Astrocyte (in vitro differentiated cells and primary cell): Measurements from ENCODE around the gene TRPM6. TPM values are rescaled to one million over a fixed set of nuclear protein-coding genes. Genes with fewer than 3 reads are reported as not detected.

Experiments
- DNase-seq: peaks from one replicate; pipeline ENCODE4 v3.0.0-alpha.2; 2010; ENCODE audit warnings: low read depth
- FAIRE-seq: peaks from 2 replicates; lab custom pipeline; 2011; peaks lifted over from hg19 to GRCh38; lab: Jason Lieb, UNC
- H2AFZ ChIP-seq: 2 replicates; pipeline ENCODE4 v1.6.0; 2012; ENCODE audit warnings: low read depth, low read length, inconsistent platforms
- H3K27ac ChIP-seq: 2 replicates; pipeline ENCODE4 v1.5.1; 2011; ENCODE audit warnings: low read depth, low read length, inconsistent platforms
- H3K27me3 ChIP-seq: 2 replicates; pipeline ENCODE4 v1.6.0; 2011; ENCODE audit warnings: low read length, inconsistent platforms; ENCODE audit not compliant: insufficient read depth
- H3K36me3 ChIP-seq: 2 replicates; pipeline ENCODE4 v1.5.1; 2011; ENCODE audit warnings: low read length, inconsistent platforms; ENCODE audit not compliant: insufficient read depth
- H3K4me1 ChIP-seq: 2 replicates; pipeline ENCODE4 v1.5.1; 2011; ENCODE audit warnings: low read length, inconsistent platforms; ENCODE audit not compliant: insufficient read depth
- H3K4me2 ChIP-seq: 2 replicates; pipeline ENCODE4 v1.6.0; 2012; ENCODE audit warnings: low read length, inconsistent platforms
- H3K4me3 ChIP-seq: 2 replicates; pipeline ENCODE4 v1.5.1; 2011; ENCODE audit warnings: low read depth, mild to moderate bottlenecking, low read length, inconsistent platforms; ENCODE audit not compliant: insufficient read depth
- H3K79me2 ChIP-seq: 2 replicates; pipeline ENCODE4 v1.6.0; 2012; ENCODE audit warnings: mild to moderate bottlenecking, low read length, inconsistent platforms; ENCODE audit not compliant: insufficient read depth
- H3K9ac ChIP-seq: 2 replicates; pipeline ENCODE4 v1.6.0; 2012; ENCODE audit warnings: mild to moderate bottlenecking, low read length, inconsistent platforms
- H3K9me3 ChIP-seq: 2 replicates; pipeline ENCODE4 v1.5.1; 2012; ENCODE audit warnings: low read depth, mild to moderate bottlenecking, low read length, inconsistent platforms; ENCODE audit not compliant: insufficient read depth
- H4K20me1 ChIP-seq: 2 replicates; pipeline ENCODE4 v1.6.0; 2012; ENCODE audit warnings: low read length, inconsistent platforms; ENCODE audit not compliant: insufficient read depth
- H3K27ac Mint-ChIP-seq: one replicate; pipeline ENCODE4 v1.8.0; 2021; ENCODE audit warnings: mild to moderate bottlenecking, mixed read lengths; ENCODE audit not compliant: unreplicated experiment
- H3K27me3 Mint-ChIP-seq: one replicate; pipeline ENCODE4 v1.8.0; 2021; ENCODE audit warnings: low read depth, mixed read lengths; ENCODE audit not compliant: unreplicated experiment
- H3K36me3 Mint-ChIP-seq: one replicate; pipeline ENCODE4 v1.8.0; 2021; ENCODE audit warnings: low read depth, mixed read lengths; ENCODE audit not compliant: unreplicated experiment
- H3K4me1 Mint-ChIP-seq: one replicate; pipeline ENCODE4 v1.8.0; 2021; ENCODE audit warnings: low read depth, mixed read lengths; ENCODE audit not compliant: unreplicated experiment
- H3K4me3 Mint-ChIP-seq: one replicate; pipeline ENCODE4 v1.8.0; 2021; ENCODE audit warnings: mild to moderate bottlenecking, moderate library complexity, mixed read lengths; ENCODE audit not compliant: unreplicated experiment
- H3K9me3 Mint-ChIP-seq: one replicate; pipeline ENCODE4 v1.8.0; 2021; ENCODE audit warnings: mild to moderate bottlenecking, mixed read lengths; ENCODE audit not compliant: unreplicated experiment
- EZH2 ChIP-seq: IDR thresholded peaks from 2 replicates; pipeline ENCODE4 v1.6.1; 2012; ENCODE audit warnings: mild to moderate bottlenecking, low read length, inconsistent platforms; ENCODE audit not compliant: insufficient read depth
- total RNA-seq: library from RNA; stranded (reverse); gene quantifications from 2 replicates; pipeline ENCODE4 v1.2.1, GENCODE V29; 2021
- TF ChIP-seq, protein P1 (sequence below): IDR thresholded peaks from 2 replicates; pipeline ENCODE4 v1.5.1; 2011; ENCODE audit warnings: low read depth, mild to moderate bottlenecking, inconsistent platforms, low read length, moderate library complexity; ENCODE audit not compliant: insufficient read depth

The TRPM6 gene
- total RNA-seq, 1 donor from 2014 or later, result 0.27 TPM

DNA sequence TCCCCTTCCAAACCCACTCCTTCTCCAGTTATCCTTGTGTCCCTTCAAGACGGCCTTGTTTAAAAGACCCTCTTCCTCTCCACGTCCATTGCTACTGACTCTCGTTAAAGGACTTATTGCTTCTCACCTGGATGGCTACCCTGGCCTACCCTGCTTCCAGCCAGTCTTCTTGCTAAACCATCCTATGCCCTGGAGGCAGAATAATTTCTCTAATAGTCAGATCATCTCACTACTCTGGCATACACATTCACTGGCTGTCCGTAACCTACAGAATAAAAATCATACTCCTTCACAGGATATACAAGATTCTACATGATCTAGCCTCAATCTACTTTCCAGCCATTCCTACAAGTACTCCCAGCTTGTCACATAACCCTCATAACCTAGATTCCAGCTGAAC is 92.6 kb downstream of the TRPM6 start:
- TF ChIP-seq, protein P1, sequence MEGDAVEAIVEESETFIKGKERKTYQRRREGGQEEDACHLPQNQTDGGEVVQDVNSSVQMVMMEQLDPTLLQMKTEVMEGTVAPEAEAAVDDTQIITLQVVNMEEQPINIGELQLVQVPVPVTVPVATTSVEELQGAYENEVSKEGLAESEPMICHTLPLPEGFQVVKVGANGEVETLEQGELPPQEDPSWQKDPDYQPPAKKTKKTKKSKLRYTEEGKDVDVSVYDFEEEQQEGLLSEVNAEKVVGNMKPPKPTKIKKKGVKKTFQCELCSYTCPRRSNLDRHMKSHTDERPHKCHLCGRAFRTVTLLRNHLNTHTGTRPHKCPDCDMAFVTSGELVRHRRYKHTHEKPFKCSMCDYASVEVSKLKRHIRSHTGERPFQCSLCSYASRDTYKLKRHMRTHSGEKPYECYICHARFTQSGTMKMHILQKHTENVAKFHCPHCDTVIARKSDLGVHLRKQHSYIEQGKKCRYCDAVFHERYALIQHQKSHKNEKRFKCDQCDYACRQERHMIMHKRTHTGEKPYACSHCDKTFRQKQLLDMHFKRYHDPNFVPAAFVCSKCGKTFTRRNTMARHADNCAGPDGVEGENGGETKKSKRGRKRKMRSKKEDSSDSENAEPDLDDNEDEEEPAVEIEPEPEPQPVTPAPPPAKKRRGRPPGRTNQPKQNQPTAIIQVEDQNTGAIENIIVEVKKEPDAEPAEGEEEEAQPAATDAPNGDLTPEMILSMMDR, result no peak
- TF ChIP-seq EZH2, result no peak
- Histone ChIP-seq H3K36me3 (no peaks in the 10 kb centered on the region), H3K4me2 (no peak overlapping the region), H3K79me2 (no peaks in the 10 kb centered on the region), H3K27ac (no peak overlapping the region), H3K9me3 (no peaks in the 10 kb centered on the region), H3K4me3 (no peak overlapping the region), H3K27me3 (no peaks in the 10 kb centered on the region), H2AFZ (no peak overlapping the region), H4K20me1 (no peaks in the 10 kb centered on the region), H3K9ac (no peak overlapping the region), H3K4me1 (no peaks in the 10 kb centered on the region)
- DNase-seq, result no peak
- Mint-ChIP-seq H3K36me3 (no peaks in the 10 kb centered on the region), H3K9me3 (no peaks in the 10 kb centered on the region), H3K4me3 (no peak overlapping the region), H3K27me3 (no peaks in the 10 kb centered on the region), H3K27ac (no peak overlapping the region), H3K4me1 (no peaks in the 10 kb centered on the region)
- FAIRE-seq, result no peak

DNA sequence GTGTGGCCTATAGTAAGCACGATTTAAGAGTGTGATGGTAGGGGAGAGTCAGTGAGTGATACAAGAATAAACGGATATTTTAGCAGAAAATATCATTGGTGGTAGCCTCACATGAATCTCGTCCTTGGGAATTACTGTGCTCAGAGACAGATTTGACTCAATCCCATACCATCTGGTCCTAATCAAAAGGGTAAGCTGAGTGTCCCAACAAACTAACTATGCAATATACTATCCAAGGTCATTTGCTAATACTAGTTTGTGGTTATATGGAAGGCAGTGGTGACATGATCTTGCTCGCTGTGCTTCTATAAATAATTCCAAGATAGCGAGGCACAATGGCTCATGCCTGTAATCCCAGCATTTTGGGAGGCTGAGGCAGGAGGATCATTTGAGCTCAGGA is 103.2 kb downstream of the TRPM6 start:
- no peaks in the 10 kb centered on the region for H3K36me3 Mint-ChIP-seq
- Histone ChIP-seq H3K36me3 (no peaks in the 10 kb centered on the region), H3K27me3 (no peaks in the 10 kb centered on the region), H3K9ac (no peak overlapping the region), H3K27ac (no peak overlapping the region), H3K4me1 (no peaks in the 10 kb centered on the region), H3K9me3 (no peaks in the 10 kb centered on the region), H4K20me1 (no peaks in the 10 kb centered on the region), H3K79me2 (no peaks in the 10 kb centered on the region), H3K4me3 (no peak overlapping the region), H2AFZ (no peak overlapping the region), H3K4me2 (no peak overlapping the region)
- no peak for TF ChIP-seq EZH2
- TF ChIP-seq, protein P1, result no peak
- no peak for FAIRE-seq
- H3K9me3 Mint-ChIP-seq, result no peaks in the 10 kb centered on the region
- H3K27ac Mint-ChIP-seq, result no peak overlapping the region
- peaks cover 7% of the 10 kb centered on the region for H3K4me1 Mint-ChIP-seq
- no peak overlapping the region for H3K4me3 Mint-ChIP-seq
- no peaks in the 10 kb centered on the region for H3K27me3 Mint-ChIP-seq
- DNase-seq, result no peak

DNA sequence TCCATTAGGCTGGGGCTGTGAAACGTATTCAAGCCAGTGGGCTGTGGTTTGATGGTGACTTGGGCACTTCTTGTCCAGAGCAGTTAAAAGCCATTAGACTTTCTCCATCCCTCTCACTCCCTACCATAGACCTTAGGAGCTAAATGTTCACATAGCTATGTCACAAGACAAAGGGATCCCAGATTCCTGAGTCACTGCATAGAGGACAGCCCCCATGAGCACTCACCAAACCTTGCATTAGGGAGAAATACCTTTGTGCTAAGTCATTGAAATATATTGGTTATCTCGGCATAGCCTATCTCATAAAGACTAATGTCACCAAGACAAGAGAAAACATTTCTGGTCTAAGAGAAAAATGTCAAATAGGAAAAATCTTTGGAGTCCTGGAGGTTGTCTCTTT is 104.3 kb downstream of the TRPM6 start:
- Histone ChIP-seq H3K79me2 (no peaks in the 10 kb centered on the region), H3K27me3 (no peaks in the 10 kb centered on the region), H3K9me3 (no peaks in the 10 kb centered on the region), H4K20me1 (no peaks in the 10 kb centered on the region), H3K4me3 (no peak overlapping the region), H3K36me3 (no peaks in the 10 kb centered on the region), H3K9ac (no peak overlapping the region), H3K4me1 (no peaks in the 10 kb centered on the region), H3K4me2 (peak overlapping the region; percentile 31), H2AFZ (peak overlapping the region; percentile 39), H3K27ac (no peak overlapping the region)
- H3K4me1 Mint-ChIP-seq, result peaks cover 7% of the 10 kb centered on the region
- H3K36me3 Mint-ChIP-seq, result no peaks in the 10 kb centered on the region
- no peak overlapping the region for H3K27ac Mint-ChIP-seq
- H3K9me3 Mint-ChIP-seq, result no peaks in the 10 kb centered on the region
- DNase-seq (peak; percentile 61), FAIRE-seq (no peak)
- H3K27me3 Mint-ChIP-seq, result no peaks in the 10 kb centered on the region
- TF ChIP-seq, protein P1, result no peak
- no peak for TF ChIP-seq EZH2
- H3K4me3 Mint-ChIP-seq, result no peak overlapping the region
